RKO (cell line): ENCODE measurements around the gene INSC.

Source experiments
- DNase-seq: peaks from one replicate; pipeline ENCODE4 v3.0.0-alpha.2; 2016; ENCODE audit warnings: low spot score

Gene INSC

DNA sequence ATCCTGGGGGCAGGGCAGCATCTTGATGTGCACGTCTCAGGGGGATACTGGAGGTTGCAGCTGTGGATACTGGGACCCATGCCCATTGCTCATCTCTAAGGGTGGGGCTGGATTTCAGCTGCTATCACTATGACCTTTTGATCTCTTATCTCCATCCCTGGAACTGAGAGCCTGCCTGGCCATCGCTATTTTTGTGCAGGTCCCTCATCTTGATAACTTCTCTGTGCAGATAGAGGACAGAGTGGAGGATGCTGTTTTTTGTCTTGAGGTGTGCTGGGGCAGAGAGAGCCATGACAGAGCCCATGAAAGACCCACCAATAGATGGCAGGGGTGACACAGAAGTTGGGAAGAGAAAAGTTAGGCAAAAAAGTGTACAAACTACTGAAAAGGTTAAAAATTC lies 5.1 kb upstream of the INSC start:
- no peak for DNase-seq

GRCh38 chr11:15111215-15111614 lies 3.5 kb upstream of the INSC start:
- no peak for DNase-seq

GRCh38 chr11:15112131-15112541 lies 2.6 kb upstream of the INSC start:
- DNase-seq: no peak

GRCh38 chr11:15113381-15113780 lies 1.3 kb upstream of the INSC start:
- no peak for DNase-seq

DNA sequence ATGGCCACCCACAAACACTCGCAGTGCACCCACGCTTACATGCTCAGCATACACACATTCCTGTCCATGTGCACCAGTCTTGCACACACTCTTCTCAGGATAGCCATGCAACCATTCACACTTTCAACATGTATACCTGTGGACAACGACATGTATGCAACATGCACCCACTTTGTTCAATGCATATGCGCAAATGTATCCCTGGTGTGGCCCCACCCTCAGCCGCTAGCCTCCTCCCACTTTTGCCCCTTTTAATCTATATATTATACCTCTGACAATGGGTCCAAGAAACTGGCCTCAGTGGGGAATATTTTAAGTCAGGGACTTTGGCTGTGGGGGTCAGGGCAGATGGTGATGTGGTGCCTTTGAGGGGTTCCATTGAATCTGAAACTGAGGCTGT lies 963 bp downstream of the INSC start:
- no peak for DNase-seq

DNA sequence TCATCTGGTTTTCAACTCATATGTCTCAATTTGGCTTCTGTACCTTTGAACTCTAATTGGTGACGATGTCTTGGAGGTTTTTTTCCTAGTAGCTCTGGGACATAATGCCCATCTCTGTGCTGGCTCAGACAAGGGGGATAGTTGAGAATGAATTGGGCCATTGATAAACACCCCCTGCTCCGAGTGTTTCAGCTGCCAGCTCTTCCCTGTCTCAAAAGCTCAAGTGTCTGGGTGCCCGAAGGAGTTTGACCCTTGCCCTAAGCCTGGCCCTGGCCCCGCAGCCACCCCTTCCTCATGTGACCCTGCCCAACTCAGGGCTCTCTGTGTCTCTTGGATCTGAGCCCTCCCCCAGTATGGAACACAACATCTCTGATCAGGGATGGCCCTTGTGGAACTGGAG lies 3.0 kb downstream of the INSC start:
- DNase-seq: no peak

DNA sequence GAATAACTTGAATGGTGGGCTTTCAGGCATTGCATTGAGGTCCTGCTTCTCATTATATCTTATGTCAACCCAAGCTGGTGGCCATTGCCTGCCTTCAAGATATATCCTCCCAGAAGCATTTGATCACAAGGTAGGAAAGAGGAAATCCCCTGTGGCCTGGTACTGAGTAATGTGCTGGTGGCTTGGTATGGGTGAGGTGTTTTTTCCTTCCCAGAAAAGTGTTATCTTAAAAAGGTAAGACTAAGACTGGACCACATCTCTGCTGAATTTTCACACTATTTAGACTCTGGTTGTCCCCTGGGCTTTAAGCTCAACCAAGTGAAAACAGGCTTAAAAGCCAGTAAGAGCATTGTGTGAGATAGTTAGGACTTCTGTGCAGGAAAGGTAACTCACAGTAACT lies 3.7 kb downstream of the INSC start:
- DNase-seq: no peak

DNA sequence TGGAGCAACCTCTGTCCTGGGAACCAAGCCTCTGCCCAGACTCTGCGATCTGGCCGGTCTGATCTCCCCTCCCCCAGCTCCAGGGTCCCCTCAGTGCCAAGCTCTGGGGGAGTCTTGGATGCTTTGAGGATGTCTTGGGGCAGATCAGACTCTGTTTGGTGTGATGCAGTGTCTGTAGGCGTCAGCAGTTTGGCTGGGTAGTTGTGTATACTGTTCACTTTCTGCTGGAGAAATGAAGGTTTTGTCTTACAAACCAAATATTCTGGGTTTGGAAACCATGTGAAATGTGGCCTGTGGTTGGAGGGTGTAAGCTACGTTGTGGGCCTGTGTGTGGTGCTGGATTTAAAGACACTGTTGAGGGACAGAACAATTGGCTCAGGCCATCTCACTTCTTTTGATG lies 4.6 kb downstream of the INSC start:
- no peak for DNase-seq

DNA sequence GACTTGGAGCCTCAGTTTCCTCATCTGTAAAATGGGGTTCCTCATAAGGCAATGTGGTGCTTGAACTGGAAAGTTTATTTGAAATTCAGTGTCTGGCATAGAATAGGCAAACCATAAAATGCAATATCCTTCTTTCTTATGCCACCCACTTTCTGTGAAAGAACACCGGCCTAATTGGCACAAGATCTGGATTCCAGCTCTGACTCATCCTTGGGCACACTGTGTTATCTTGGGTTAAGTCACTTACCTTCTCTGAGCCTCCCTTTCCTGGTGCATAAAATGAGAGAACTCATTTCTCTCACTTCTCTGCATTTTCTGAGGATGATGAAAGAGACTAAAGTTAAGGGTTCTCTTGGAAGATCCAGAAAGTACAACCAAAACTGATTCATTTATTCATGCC lies 5.1 kb downstream of the INSC start:
- DNase-seq: no peak

GRCh38 chr11:15123849-15124248 lies 9.1 kb downstream of the INSC start:
- peak; percentile 62 for DNase-seq

GRCh38 chr11:15124528-15124927 lies 9.8 kb downstream of the INSC start:
- no peak for DNase-seq

- DNase-seq: peak; percentile 54
These were observed 12.6 kb downstream of the INSC start for GRCh38 chr11:15127341-15127740.

DNA sequence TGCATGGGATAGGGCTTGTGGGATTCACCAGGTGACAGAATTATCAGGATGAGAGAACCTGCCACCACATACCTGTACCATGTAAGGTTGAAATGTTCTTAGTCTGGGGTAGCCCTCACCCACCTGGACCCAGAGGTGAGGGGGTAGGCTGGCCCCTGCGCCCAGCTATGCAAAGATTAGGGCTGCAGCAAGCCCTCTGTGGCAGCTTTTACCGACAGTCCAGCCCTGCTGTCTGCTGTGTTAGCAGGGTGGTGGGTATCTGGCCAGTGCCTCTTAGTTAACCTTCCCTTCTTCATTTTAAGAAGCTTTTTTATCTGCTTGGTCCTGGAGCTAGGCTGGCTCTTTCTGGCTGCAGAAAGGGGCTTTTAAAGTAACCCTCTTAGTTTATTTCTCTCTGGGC lies 13.9 kb downstream of the INSC start:
- DNase-seq: no peak

- no peak for DNase-seq
These were observed 21.4 kb downstream of the INSC start for GRCh38 chr11:15136166-15136565.

GRCh38 chr11:15139096-15139770 lies 24.5 kb downstream of the INSC start:
- no peak for DNase-seq

DNA sequence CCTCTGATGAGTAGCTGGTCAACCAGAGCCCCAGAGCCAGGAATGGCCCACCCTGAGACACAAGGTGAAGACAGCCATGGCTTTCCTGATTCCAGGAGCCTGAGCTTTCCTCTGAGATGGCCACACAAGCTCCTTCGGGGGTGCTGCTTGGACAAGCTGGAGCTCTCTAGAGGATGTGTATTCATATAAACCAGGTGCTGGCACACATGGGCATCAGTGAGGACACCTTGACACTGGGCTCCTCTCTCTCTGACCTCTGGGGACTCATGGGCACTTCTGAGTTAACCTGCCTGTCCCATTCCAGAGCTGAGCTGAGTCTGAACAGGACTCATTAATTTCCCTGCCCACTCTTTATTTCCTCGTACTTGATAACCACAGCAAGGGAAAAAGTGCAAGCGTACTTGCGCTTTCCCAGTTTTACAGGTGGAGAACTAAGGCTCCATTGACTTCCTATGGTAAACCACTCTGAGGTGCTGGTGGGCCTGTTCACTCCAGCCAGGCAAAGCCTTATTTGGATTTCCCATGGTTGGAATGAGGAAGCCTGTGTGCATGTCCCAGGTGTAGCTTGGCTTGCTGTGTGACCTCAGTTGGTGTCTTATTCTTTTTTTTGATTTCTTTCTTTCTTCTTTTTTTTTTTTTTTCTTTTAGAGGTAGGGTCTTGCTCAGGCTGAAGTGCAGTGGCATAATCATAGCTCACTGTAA lies 25.4 kb downstream of the INSC start:
- no peak for DNase-seq

- DNase-seq: no peak
These were observed 26.7 kb downstream of the INSC start for GRCh38 chr11:15141381-15141780.

DNA sequence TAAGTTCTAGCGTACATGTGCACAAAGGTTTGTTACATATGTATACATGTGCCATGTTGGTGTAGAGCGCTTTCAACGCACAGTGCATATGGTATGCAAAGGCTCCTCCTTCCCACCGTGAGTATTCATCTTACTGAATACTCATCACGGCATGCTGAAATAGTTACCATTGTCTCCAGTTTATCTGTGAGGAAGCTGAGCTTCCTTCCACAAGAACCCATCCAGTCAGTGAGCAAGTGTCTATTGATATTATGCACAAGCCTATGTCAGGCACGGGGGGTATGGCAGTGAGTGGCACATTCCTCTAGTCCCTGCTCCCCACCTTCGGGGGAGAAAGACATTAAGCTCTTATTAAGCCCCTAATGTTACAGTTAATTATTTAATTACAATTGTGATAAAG lies 28.1 kb downstream of the INSC start:
- DNase-seq: no peak

DNA sequence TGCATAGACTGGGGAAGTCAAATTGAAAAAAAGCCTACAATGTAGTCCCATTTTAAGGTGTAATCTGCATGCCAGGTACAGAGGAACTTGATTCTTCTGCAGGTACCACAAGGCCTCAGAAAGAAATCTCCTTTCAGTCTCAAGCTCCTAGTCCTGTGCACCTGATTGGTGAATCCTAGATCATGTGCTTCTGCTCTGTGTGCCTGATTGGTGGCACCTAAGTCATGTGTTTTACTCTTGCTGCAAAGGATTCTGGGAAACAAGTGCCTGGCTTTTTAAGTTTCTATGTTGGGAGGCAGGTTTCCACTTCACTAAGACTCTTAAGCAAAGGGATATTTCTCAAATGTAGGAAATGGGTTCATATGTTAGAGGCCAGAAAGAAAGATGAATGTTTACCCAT lies 29.1 kb downstream of the INSC start:
- no peak for DNase-seq

DNA sequence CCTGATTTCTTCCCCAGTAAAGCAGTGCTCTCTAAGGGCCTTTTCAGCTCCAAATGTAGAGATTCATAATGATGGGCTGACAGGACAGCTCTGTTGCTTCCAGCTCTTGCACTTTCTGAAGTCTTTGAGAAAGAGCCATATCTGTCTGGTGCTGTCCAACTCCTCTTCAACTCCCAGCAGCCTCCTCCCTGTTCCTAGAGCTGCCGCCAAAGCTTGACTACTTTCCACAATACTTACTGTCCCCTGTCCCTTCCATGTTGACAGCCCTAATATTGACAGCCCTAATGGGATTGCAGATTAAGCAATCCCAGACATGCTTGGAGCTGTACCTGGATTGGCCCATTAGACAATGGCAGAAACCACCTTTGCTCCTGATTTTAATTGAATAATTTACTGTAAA lies 29.6 kb downstream of the INSC start:
- DNase-seq: no peak

DNA sequence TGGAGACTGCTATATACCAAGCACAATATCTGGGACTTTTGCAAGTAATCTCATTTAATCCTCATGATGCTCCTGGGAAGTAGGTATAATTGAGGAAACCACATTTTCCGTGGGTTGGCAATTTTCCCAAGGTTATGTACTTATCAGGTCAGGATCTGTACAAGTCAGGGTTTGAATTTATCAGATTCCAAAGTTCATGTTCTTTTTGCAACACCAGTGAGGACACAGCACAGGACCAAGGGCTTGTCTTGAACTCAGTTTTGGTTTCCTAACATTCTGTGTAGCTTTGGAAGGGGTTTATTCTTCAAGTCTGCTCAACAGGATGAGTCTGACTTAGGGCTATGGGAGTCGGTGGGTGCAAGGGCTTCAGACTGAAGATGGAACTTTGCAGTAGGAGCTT lies 30.4 kb downstream of the INSC start:
- no peak for DNase-seq

GRCh38 chr11:15145615-15146014 lies 30.9 kb downstream of the INSC start:
- DNase-seq: no peak

DNA sequence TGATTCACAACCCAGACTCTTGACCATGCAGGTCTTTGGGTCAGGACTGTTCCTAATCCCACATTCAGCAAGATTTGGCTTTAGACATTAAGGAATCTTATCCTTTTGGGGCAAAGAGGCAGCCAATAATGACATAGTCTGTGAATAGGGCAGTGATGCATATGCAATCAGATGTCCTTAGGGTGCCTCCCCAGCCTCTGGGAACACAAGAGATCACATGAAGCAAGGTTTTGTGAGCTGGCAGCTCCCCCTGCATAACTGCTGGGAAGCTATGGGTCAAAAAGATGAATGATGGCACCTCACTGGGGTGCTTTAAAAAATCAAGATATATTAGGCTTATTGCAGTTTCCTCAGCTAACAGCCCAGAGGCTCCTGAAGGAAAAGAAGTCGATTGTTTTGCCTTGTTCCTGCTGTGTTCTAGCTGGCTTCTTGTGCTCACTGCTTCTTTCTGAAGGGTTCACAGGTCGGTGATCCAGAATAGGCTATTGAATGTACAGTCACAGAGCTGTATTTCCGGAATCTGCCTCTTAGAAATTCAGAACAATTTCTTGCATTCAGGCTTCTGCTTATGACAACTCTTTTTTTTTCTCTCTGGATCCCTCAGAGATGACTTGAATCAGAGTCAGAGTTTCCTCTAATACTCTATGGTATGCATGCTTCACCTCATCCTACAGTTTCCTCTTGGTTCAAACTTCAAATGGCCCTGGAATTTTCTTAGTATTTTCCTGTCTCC lies 31.7 kb downstream of the INSC start:
- no peak for DNase-seq
